Breast epithelium (tissue), 3 donors: Measurements from ENCODE around the gene NFATC4.

Experiments used
- POLR2A ChIP-seq: fragments of 450-650 bp; IDR thresholded peaks from one replicate; pipeline ENCODE4 v1.6.1; 2016; ENCODE audit warnings: antibody characterized with exemption, mild to moderate bottlenecking, moderate library complexity
- POLR2AphosphoS5 ChIP-seq, 3 donors: sonication (generic); formaldehyde crosslinking; IDR thresholded peaks; one replicate each; pipeline ENCODE4 v1.6.1; 2017; ENCODE audit warnings: antibody characterized with exemption in 3 of 3
- TF ChIP-seq, protein P1 (sequence below), 3 donors: fragments of 450-650 bp; IDR thresholded peaks; one replicate each; pipeline ENCODE4 v1.5.1; 2016 to 2017; ENCODE audit warnings: antibody characterized with exemption in 3 of 3, mild to moderate bottlenecking in 3 of 3, moderate library complexity in 3 of 3

DNA sequence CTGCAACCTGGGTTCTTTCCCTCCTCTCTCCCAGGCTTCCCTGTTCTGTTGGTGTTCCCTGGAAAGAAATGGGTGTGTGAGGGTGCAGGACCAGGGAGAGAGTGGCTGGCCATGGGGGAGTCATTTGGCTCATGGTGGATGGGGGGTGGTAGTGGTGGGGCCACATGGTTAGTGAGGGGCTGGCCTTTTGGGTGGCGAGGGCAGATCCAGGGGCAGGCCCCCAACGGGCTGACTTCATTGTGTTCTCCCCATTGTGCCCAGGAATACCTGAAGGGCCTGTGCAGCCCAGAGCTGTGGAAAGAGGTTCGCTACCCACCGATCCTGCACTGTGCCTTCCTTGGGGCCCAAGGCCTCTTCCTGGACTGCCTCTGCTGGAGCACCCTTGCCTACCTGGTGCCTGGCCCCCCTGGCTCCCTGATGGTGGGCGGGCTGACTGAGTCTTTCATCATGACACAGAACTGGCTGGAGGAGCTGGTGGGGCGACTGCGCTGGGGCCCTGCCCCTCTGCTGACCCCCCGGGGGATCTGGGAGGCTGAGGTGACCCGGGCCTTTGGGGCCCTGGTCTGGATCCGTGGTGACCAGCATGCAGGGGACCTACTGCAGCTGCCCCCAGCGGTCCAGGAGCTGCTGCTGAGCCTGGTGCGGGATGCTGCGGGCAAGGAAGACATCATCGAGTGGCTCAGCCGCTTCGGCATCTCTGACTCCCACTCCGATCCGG, 39.8 kb downstream of the NFATC4 start:
- TF ChIP-seq, protein P1, sequence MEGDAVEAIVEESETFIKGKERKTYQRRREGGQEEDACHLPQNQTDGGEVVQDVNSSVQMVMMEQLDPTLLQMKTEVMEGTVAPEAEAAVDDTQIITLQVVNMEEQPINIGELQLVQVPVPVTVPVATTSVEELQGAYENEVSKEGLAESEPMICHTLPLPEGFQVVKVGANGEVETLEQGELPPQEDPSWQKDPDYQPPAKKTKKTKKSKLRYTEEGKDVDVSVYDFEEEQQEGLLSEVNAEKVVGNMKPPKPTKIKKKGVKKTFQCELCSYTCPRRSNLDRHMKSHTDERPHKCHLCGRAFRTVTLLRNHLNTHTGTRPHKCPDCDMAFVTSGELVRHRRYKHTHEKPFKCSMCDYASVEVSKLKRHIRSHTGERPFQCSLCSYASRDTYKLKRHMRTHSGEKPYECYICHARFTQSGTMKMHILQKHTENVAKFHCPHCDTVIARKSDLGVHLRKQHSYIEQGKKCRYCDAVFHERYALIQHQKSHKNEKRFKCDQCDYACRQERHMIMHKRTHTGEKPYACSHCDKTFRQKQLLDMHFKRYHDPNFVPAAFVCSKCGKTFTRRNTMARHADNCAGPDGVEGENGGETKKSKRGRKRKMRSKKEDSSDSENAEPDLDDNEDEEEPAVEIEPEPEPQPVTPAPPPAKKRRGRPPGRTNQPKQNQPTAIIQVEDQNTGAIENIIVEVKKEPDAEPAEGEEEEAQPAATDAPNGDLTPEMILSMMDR (IDR thresholded peaks at IDR 0.05), result no peak
- TF ChIP-seq POLR2A (no peak), POLR2AphosphoS5 (IDR thresholded peaks at IDR 0.05) (no peak)
